D341Med (cell line): ENCODE data around the gene ULK1.

Experiments
- DNase-seq: peaks from one replicate; pipeline ENCODE4 v3.0.0; 2012; ENCODE audit warnings: low spot score

ULK1 gene

GRCh38 chr12:131894313-131894860 is at the start of gene ULK1:
TSS of gene ULK1 (plus strand) at chr12:131894622. CDS start at chr12:131895002, 380 bp downstream.
- DNase-seq = peak; percentile 100

- DNase-seq = no peak
These were observed 49.8 kb upstream of the ULK1 start for GRCh38 chr12:131844656-131845055.

GRCh38 chr12:131845121-131845520 is 49.3 kb upstream of the ULK1 start:
- no peak for DNase-seq

GRCh38 chr12:131847456-131847855 is 47.0 kb upstream of the ULK1 start:
- no peak for DNase-seq

GRCh38 chr12:131848753-131849152 is 45.7 kb upstream of the ULK1 start:
- no peak for DNase-seq

GRCh38 chr12:131849700-131850553 is 44.5 kb upstream of the ULK1 start:
- no peak for DNase-seq

- DNase-seq = no peak
These were observed 43.4 kb upstream of the ULK1 start for GRCh38 chr12:131850856-131851559.

GRCh38 chr12:131851741-131852550 is 42.5 kb upstream of the ULK1 start:
- no peak for DNase-seq

- no peak for DNase-seq
These were observed 41.7 kb upstream of the ULK1 start for GRCh38 chr12:131852551-131853299.

GRCh38 chr12:131853832-131854797 is 40.3 kb upstream of the ULK1 start:
- DNase-seq = no peak

GRCh38 chr12:131854861-131855476 is 39.5 kb upstream of the ULK1 start:
- no peak for DNase-seq

GRCh38 chr12:131855521-131856142 is 38.8 kb upstream of the ULK1 start:
- no peak for DNase-seq

GRCh38 chr12:131856366-131857097 is 37.9 kb upstream of the ULK1 start:
- no peak for DNase-seq

- DNase-seq = no peak
These were observed 36.2 kb upstream of the ULK1 start for GRCh38 chr12:131857908-131858850.

GRCh38 chr12:131860472-131861260 is 33.8 kb upstream of the ULK1 start:
- DNase-seq = no peak

GRCh38 chr12:131861261-131862083 is 33.0 kb upstream of the ULK1 start:
- no peak for DNase-seq
